HG03139 (cell line): Measurements from ENCODE around the gene ERCC5.

ENCODE experiments used
- ATAC-seq: cut with Tn5 transposase; IDR thresholded peaks from one replicate; pipeline ENCODE4 v1.9.1; 2021; ENCODE audit not compliant: unreplicated experiment

Gene ERCC5

GRCh38 chr13:102881819-102882686 is 36.2 kb downstream of the ERCC5 start:
- ATAC-seq = no peak

GRCh38 chr13:102892503-102892902 is 46.7 kb downstream of the ERCC5 start:
- ATAC-seq = no peak

- ATAC-seq = no peak
Measured at GRCh38 chr13:102897371-102898138, 51.7 kb downstream of the ERCC5 start.

GRCh38 chr13:102900193-102900608 is 54.4 kb downstream of the ERCC5 start:
- no peak for ATAC-seq

- ATAC-seq = no peak
Measured at GRCh38 chr13:102901056-102901455, 55.2 kb downstream of the ERCC5 start.

GRCh38 chr13:102901615-102902305 is 55.9 kb downstream of the ERCC5 start:
- ATAC-seq = no peak

GRCh38 chr13:102902789-102903347 is 57.0 kb downstream of the ERCC5 start:
- ATAC-seq = no peak

GRCh38 chr13:102903659-102904407 is 58.0 kb downstream of the ERCC5 start:
- no peak for ATAC-seq

- ATAC-seq = no peak
Measured at GRCh38 chr13:102904408-102904862, 58.6 kb downstream of the ERCC5 start.

GRCh38 chr13:102905905-102906771 is 60.3 kb downstream of the ERCC5 start:
- ATAC-seq = no peak

GRCh38 chr13:102907016-102907756 is 61.4 kb downstream of the ERCC5 start:
- no peak for ATAC-seq

- no peak for ATAC-seq
Measured at GRCh38 chr13:102907886-102908515, 62.2 kb downstream of the ERCC5 start.

- no peak for ATAC-seq
Measured at GRCh38 chr13:102909971-102910370, 64.1 kb downstream of the ERCC5 start.

- no peak for ATAC-seq
Measured at GRCh38 chr13:102911336-102911735, 65.5 kb downstream of the ERCC5 start.

- ATAC-seq = no peak
Measured at GRCh38 chr13:102912599-102912998, 66.8 kb downstream of the ERCC5 start.

GRCh38 chr13:102913914-102914313 is 68.1 kb downstream of the ERCC5 start:
- ATAC-seq = no peak

- no peak for ATAC-seq
Measured at GRCh38 chr13:102914339-102914930, 68.6 kb downstream of the ERCC5 start.

GRCh38 chr13:102915393-102915930 is 69.6 kb downstream of the ERCC5 start:
- ATAC-seq = no peak
